HepG2 (cell line): ENCODE measurements around the gene PARD3. TPM values are rescaled to one million over a fixed set of nuclear protein-coding genes. Genes with fewer than 3 reads are reported as not detected.
A peak's percentile ranks its signal among the peaks of the same experiment; 100 is the strongest.

Experiments used
- CEBPB ChIP-seq: IDR thresholded peaks from 2 replicates; pipeline ENCODE4 v1.6.1; 2011; ENCODE audit warnings: low read depth, low read length, improper control_type of control experiment, borderline replicate concordance
- HDAC2 ChIP-seq: sonication (generic); formaldehyde crosslinking; IDR thresholded peaks from 2 replicates; pipeline ENCODE4 v1.4.0; 2020; ENCODE audit warnings: missing genetic modification reagents
- HMGA1 ChIP-seq: sonication (generic); formaldehyde crosslinking; conservative IDR thresholded peaks from 2 replicates; pipeline ENCODE4 v1.4.0; 2020; ENCODE audit warnings: missing genetic modification reagents
- MBD4 ChIP-seq: IDR thresholded peaks from 2 replicates; pipeline ENCODE4 v1.6.1; 2012; ENCODE audit warnings: low read length, inconsistent platforms, borderline replicate concordance
- NBN ChIP-seq: fragments of 450-650 bp; conservative IDR thresholded peaks from 2 replicates; pipeline ENCODE4 v1.6.1; 2017
- NCOR1 ChIP-seq: fragments of 200-600 bp; sonication (generic); IDR thresholded peaks from 2 replicates; pipeline ENCODE4 v1.7.0; 2017; ENCODE audit warnings: antibody characterized with exemption, low read length, borderline replicate concordance
- NFIC ChIP-seq: IDR thresholded peaks from 2 replicates; pipeline ENCODE4 v1.6.1; 2012; ENCODE audit warnings: mild to moderate bottlenecking, low read length, inconsistent platforms
- PPARG ChIP-seq: conservative IDR thresholded peaks from 2 replicates; pipeline ENCODE4 v1.6.1; 2016; ENCODE audit warnings: missing biosample characterization, missing genetic modification reagents
- RCOR2 ChIP-seq: IDR thresholded peaks from 2 replicates; pipeline ENCODE4 v1.6.1; 2016; ENCODE audit warnings: missing biosample characterization, missing genetic modification reagents
- SMARCC2 ChIP-seq: fragments of 450-650 bp; IDR thresholded peaks from 2 replicates; pipeline ENCODE4 v1.6.1; 2017; ENCODE audit warnings: antibody characterized with exemption, mild to moderate bottlenecking
- TBL1XR1 ChIP-seq: fragments of 150-350 bp; IDR thresholded peaks from 2 replicates; pipeline ENCODE4 v1.6.1; 2014; ENCODE audit warnings: borderline replicate concordance, low read length; ENCODE audit not compliant: partially characterized antibody
- TBX2 ChIP-seq: sonication (generic); formaldehyde crosslinking; IDR thresholded peaks from 2 replicates; pipeline ENCODE4 v1.5.0; 2020; ENCODE audit warnings: missing genetic modification reagents, mild to moderate bottlenecking, borderline replicate concordance
- TOE1 ChIP-seq: sonication (generic); formaldehyde crosslinking; IDR thresholded peaks from 2 replicates; pipeline ENCODE4 v1.4.0; 2020; ENCODE audit warnings: mild to moderate bottlenecking, missing genetic modification reagents
- ZFP41 ChIP-seq: sonication (generic); formaldehyde crosslinking; IDR thresholded peaks from 2 replicates; pipeline ENCODE4 v1.4.0; 2020; ENCODE audit warnings: mild to moderate bottlenecking, missing genetic modification reagents, borderline replicate concordance
- ZFP90 ChIP-seq: sonication (generic); formaldehyde crosslinking; IDR thresholded peaks from 2 replicates; pipeline ENCODE4 v1.8.0; 2022; ENCODE audit warnings: missing genetic modification reagents, mild to moderate bottlenecking, inconsistent platforms, borderline replicate concordance
- ZNF251 ChIP-seq: sonication (generic); formaldehyde crosslinking; IDR thresholded peaks from 2 replicates; pipeline ENCODE4 v1.9.0; 2021; ENCODE audit warnings: mild to moderate bottlenecking, missing genetic modification reagents
- ZNF746 ChIP-seq: sonication (generic); formaldehyde crosslinking; IDR thresholded peaks from 2 replicates; pipeline ENCODE4 v1.8.0; 2022; ENCODE audit warnings: mild to moderate bottlenecking, missing genetic modification reagents
- polyA plus RNA-seq, 8 experiments: library from polyadenylated mRNA; depleted of rRNA in 3 of 8; stranded (reverse) in 7 of 8; unstranded in 1 of 8; fragments of >200 nt; fragmentation: Illumina TruSeq in 4 of 8; extraction: Trizol in 4 of 8; gene quantifications; 2 replicates each; pipeline versions ENCODE4 v1.2.1 to v1.2.3, GENCODE V29; 2011 to 2016; ENCODE audit warnings: low read depth in 4 of 8, missing spikeins in 1 of 8, mixed read lengths in 1 of 8; ENCODE audit not compliant: insufficient read depth in 1 of 8
- total RNA-seq, 5 experiments: library from RNA; depleted of rRNA; stranded (reverse); fragments of >200 nt; fragmentation: Illumina TruSeq; extraction: Trizol; gene quantifications; 2 replicates each; pipeline ENCODE4 v1.2.3, GENCODE V29; 2016; ENCODE audit warnings: low read depth in 1 of 5
- TF ChIP-seq, protein P1 (sequence below): sonication (generic); formaldehyde crosslinking; IDR thresholded peaks from 2 replicates; pipeline ENCODE4 v1.4.0; 2020; ENCODE audit warnings: missing genetic modification reagents
- TF ChIP-seq, protein P2 (sequence below): sonication (generic); formaldehyde crosslinking; IDR thresholded peaks from 2 replicates; pipeline ENCODE4 v1.5.0; 2020; ENCODE audit warnings: missing genetic modification reagents
- TF ChIP-seq, protein P3 (sequence below): sonication (generic); formaldehyde crosslinking; IDR thresholded peaks from 2 replicates; pipeline ENCODE4 v1.4.0; 2020; ENCODE audit warnings: missing genetic modification reagents, borderline replicate concordance
- TF ChIP-seq, protein P4 (sequence below): sonication (generic); formaldehyde crosslinking; IDR thresholded peaks from 2 replicates; pipeline ENCODE4 v1.4.0; 2020; ENCODE audit warnings: missing genetic modification reagents

Gene PARD3
- total and polyA plus RNA-seq, 2 of the 13 experiments (the other 11 are each of a cell fraction or from before 2014, with no cell fraction given), result 40.9 to 60.0 TPM

DNA sequence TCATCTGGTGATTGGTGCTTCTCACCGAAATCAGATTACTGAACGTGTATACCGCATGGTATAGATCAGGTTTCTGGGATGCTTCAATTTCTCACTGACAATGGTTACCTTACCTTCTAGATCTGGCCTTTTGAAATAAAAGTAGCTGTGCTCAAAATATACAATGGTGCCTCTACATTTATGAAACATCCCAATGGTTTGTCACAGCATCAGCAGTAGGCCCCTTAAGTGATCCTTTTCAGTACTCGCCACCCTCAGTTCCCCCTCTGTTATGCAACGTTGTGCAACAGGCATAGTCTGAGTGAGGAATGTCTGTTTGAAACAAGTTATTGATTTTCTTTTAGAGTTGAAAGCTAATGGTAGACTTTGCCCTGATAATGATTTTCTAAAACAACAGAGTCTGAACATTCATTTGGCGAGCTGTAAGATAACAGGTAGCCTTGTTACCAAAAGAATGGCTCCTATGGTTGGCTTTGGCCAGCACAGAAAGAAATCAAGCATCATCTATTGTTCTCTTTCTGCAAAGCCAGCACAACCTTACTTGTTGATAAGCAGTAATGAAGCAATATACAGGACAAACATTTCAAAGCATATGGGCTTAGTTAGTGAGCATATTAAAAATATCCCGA is 693.9 kb downstream of the PARD3 start (continued):
- TF ChIP-seq, protein P1, sequence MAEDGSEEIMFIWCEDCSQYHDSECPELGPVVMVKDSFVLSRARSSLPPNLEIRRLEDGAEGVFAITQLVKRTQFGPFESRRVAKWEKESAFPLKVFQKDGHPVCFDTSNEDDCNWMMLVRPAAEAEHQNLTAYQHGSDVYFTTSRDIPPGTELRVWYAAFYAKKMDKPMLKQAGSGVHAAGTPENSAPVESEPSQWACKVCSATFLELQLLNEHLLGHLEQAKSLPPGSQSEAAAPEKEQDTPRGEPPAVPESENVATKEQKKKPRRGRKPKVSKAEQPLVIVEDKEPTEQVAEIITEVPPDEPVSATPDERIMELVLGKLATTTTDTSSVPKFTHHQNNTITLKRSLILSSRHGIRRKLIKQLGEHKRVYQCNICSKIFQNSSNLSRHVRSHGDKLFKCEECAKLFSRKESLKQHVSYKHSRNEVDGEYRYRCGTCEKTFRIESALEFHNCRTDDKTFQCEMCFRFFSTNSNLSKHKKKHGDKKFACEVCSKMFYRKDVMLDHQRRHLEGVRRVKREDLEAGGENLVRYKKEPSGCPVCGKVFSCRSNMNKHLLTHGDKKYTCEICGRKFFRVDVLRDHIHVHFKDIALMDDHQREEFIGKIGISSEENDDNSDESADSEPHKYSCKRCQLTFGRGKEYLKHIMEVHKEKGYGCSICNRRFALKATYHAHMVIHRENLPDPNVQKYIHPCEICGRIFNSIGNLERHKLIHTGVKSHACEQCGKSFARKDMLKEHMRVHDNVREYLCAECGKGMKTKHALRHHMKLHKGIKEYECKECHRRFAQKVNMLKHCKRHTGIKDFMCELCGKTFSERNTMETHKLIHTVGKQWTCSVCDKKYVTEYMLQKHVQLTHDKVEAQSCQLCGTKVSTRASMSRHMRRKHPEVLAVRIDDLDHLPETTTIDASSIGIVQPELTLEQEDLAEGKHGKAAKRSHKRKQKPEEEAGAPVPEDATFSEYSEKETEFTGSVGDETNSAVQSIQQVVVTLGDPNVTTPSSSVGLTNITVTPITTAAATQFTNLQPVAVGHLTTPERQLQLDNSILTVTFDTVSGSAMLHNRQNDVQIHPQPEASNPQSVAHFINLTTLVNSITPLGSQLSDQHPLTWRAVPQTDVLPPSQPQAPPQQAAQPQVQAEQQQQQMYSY, result no peak
- TF ChIP-seq RCOR2 (CRISPR knock-in tag), result peak; percentile 98
- TF ChIP-seq, protein P2, sequence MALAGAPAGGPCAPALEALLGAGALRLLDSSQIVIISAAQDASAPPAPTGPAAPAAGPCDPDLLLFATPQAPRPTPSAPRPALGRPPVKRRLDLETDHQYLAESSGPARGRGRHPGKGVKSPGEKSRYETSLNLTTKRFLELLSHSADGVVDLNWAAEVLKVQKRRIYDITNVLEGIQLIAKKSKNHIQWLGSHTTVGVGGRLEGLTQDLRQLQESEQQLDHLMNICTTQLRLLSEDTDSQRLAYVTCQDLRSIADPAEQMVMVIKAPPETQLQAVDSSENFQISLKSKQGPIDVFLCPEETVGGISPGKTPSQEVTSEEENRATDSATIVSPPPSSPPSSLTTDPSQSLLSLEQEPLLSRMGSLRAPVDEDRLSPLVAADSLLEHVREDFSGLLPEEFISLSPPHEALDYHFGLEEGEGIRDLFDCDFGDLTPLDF (CRISPR knock-in tag), result no peak
- no peak; the same call in 1 of the 2 replicates for TF ChIP-seq ZNF746 (CRISPR knock-in tag)
- peak; percentile 98 for TF ChIP-seq MBD4
- TF ChIP-seq TBL1XR1, result peak; percentile 91
- TF ChIP-seq, protein P3, sequence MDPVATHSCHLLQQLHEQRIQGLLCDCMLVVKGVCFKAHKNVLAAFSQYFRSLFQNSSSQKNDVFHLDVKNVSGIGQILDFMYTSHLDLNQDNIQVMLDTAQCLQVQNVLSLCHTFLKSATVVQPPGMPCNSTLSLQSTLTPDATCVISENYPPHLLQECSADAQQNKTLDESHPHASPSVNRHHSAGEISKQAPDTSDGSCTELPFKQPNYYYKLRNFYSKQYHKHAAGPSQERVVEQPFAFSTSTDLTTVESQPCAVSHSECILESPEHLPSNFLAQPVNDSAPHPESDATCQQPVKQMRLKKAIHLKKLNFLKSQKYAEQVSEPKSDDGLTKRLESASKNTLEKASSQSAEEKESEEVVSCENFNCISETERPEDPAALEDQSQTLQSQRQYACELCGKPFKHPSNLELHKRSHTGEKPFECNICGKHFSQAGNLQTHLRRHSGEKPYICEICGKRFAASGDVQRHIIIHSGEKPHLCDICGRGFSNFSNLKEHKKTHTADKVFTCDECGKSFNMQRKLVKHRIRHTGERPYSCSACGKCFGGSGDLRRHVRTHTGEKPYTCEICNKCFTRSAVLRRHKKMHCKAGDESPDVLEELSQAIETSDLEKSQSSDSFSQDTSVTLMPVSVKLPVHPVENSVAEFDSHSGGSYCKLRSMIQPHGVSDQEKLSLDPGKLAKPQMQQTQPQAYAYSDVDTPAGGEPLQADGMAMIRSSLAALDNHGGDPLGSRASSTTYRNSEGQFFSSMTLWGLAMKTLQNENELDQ (CRISPR knock-in tag), result peak; percentile 37; the same call in 1 of the 2 replicates
- TF ChIP-seq HDAC2 (CRISPR knock-in tag), result peak; percentile 98
- TF ChIP-seq SMARCC2, result peak; percentile 97
- peak; percentile 99 for TF ChIP-seq NCOR1
- TF ChIP-seq, protein P4, sequence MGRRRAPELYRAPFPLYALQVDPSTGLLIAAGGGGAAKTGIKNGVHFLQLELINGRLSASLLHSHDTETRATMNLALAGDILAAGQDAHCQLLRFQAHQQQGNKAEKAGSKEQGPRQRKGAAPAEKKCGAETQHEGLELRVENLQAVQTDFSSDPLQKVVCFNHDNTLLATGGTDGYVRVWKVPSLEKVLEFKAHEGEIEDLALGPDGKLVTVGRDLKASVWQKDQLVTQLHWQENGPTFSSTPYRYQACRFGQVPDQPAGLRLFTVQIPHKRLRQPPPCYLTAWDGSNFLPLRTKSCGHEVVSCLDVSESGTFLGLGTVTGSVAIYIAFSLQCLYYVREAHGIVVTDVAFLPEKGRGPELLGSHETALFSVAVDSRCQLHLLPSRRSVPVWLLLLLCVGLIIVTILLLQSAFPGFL (CRISPR knock-in tag), result no peak
- TF ChIP-seq ZFP41, result no peak
- peak; percentile 67; the same call in 1 of the 2 replicates for TF ChIP-seq ZFP90
- peak; percentile 99 for TF ChIP-seq CEBPB
- peak; percentile 94 for TF ChIP-seq TBX2 (CRISPR knock-in tag)
- TF ChIP-seq PPARG (CRISPR knock-in tag), result peak; percentile 90
- no peak for TF ChIP-seq ZNF251 (CRISPR knock-in tag)
- TF ChIP-seq TOE1 (CRISPR knock-in tag), result peak; percentile 96
- TF ChIP-seq NBN, result no peak
- TF ChIP-seq HMGA1, result no peak
- TF ChIP-seq NFIC, result peak; percentile 99
